ENCODE measurements around the gene SLC9A9.
A peak's percentile ranks its signal among the peaks of the same experiment; 100 is the strongest.

The SLC9A9 gene

DNA sequence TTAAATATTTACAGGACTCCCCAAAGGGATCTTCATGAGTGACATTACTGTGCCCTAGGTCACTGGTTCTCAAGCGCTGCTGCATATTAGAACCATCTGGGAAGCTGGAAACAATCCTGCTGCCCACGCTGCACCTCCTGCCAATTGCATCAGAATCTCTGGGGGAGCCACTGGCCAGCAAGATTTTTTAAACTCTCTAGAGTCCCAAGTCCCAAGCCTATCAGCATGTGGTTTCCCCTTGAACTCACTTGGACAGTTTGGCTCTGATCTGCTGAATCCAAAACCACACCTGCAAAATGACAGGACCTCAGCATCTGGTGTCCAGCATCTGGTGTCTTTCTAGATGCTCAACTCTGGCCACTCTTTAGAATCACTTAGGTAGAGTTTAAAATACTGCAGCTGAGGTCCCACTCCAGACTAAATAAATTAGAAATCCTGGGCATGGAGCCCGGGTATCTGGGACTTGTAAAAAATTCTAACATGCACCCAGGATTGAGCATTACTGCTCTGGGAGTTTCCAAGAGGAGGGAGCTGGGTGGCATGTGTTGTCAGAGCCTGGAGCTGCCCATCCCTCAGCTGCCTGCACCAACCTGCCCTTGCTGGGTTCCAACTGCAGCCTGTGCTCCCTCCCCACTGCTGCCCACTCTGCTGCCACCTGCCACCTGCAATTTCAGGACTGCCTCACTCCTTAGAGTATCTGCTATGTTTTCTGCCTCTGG is 311.3 kb downstream of the SLC9A9 start:
- Histone ChIP-seq H3K4me2 (ENCODE audit: insufficient read depth, low read length) (no peak overlapping the region), H3K79me2 (ENCODE audit: insufficient read depth, low read length) (no peaks in the 10 kb centered on the region), H3K4me1 (ENCODE audit: insufficient read depth, low read length) (peaks cover 24% of the 10 kb centered on the region), H3K4me3 (ENCODE audit: low read depth in 1 of 2, low read length in 2 of 2) (no peak overlapping the region), H3K9me3 (ENCODE audit: insufficient read depth, low read length, severe bottlenecking) (no peaks in the 10 kb centered on the region), H3K27me3 (ENCODE audit: insufficient read depth, low read length, poor library complexity) (no peaks in the 10 kb centered on the region), H4K20me1 (ENCODE audit: insufficient read depth, low read length) (no peaks in the 10 kb centered on the region), H3K9ac (ENCODE audit: low read depth, low read length) (no peak overlapping the region), H2AFZ (ENCODE audit: low read depth, low read length) (peak overlapping the region; percentile 12; the same call in 1 of the 2 replicates), H3K36me3 (ENCODE audit: insufficient read depth, low read length) (no peaks in the 10 kb centered on the region), H3K27ac (ENCODE audit: low read length) (peak overlapping the region; percentile 42; the same call in 1 of the 2 replicates)
- peak; percentile 54 for ATAC-seq (ENCODE audit: insufficient read depth, low read depth)
- TF ChIP-seq, protein P1, sequence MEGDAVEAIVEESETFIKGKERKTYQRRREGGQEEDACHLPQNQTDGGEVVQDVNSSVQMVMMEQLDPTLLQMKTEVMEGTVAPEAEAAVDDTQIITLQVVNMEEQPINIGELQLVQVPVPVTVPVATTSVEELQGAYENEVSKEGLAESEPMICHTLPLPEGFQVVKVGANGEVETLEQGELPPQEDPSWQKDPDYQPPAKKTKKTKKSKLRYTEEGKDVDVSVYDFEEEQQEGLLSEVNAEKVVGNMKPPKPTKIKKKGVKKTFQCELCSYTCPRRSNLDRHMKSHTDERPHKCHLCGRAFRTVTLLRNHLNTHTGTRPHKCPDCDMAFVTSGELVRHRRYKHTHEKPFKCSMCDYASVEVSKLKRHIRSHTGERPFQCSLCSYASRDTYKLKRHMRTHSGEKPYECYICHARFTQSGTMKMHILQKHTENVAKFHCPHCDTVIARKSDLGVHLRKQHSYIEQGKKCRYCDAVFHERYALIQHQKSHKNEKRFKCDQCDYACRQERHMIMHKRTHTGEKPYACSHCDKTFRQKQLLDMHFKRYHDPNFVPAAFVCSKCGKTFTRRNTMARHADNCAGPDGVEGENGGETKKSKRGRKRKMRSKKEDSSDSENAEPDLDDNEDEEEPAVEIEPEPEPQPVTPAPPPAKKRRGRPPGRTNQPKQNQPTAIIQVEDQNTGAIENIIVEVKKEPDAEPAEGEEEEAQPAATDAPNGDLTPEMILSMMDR (IDR thresholded peaks at IDR 0.05; ENCODE audit: borderline replicate concordance, extremely low read depth, low read length, poor library complexity, severe bottlenecking): no peak
- TF ChIP-seq EZH2 (IDR thresholded peaks at IDR 0.05; ENCODE audit: borderline replicate concordance, low read depth, low read length, severe bottlenecking): no peak
- no peak for DNase-seq

GRCh38 chr3:143535994-143536784 is 312.1 kb downstream of the SLC9A9 start:
- no peak overlapping the region for H3K9ac ChIP-seq (ENCODE audit: low read depth, low read length)
- H3K4me3 ChIP-seq (ENCODE audit: low read depth in 1 of 2, low read length in 2 of 2): no peak overlapping the region
- no peaks in the 10 kb centered on the region for H3K36me3 ChIP-seq (ENCODE audit: insufficient read depth, low read length)
- no peaks in the 10 kb centered on the region for H3K9me3 ChIP-seq (ENCODE audit: insufficient read depth, low read length, severe bottlenecking)
- ATAC-seq (ENCODE audit: insufficient read depth, low read depth) (peak; percentile 68), DNase-seq (no peak)
- peaks cover 29% of the 10 kb centered on the region for H3K4me1 ChIP-seq (ENCODE audit: insufficient read depth, low read length)
- no peak overlapping the region for H3K27ac ChIP-seq (ENCODE audit: low read length)
- no peak overlapping the region for H2AFZ ChIP-seq (ENCODE audit: low read depth, low read length)
- no peaks in the 10 kb centered on the region for H3K79me2 ChIP-seq (ENCODE audit: insufficient read depth, low read length)
- TF ChIP-seq, protein P1 (IDR thresholded peaks at IDR 0.05; ENCODE audit: borderline replicate concordance, extremely low read depth, low read length, poor library complexity, severe bottlenecking): no peak
- no peak for TF ChIP-seq EZH2 (IDR thresholded peaks at IDR 0.05; ENCODE audit: borderline replicate concordance, low read depth, low read length, severe bottlenecking)
- H4K20me1 ChIP-seq (ENCODE audit: insufficient read depth, low read length): no peaks in the 10 kb centered on the region
- H3K27me3 ChIP-seq (ENCODE audit: insufficient read depth, low read length, poor library complexity): no peaks in the 10 kb centered on the region
- H3K4me2 ChIP-seq (ENCODE audit: insufficient read depth, low read length): 0 out of 2 replicates have a peak overlapping the region, but pooled peaks have one; percentile 8

DNA sequence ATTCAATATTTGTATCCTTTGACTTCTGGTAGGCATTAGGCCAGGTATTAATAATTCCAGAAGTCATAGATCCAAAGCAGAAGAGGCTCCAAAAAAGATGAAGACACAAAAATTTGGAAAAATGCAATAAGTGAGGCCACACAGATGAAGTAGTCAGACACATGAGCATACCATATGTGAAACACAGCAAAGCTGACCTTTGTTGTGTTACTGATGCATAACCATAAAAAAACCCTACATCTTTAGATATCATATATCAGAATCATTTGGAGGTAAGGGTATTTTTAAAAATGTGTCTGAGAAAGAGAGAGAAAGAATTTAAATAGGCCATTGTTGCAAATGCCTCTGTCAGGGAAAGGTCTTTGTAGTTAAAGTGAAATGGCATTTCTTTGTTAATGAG is 314.9 kb downstream of the SLC9A9 start:
- ATAC-seq (ENCODE audit: insufficient read depth, low read depth) (no peak), DNase-seq (no peak)

More for the DNA sequence above, 314.9 kb downstream of the SLC9A9 start:
- no peak overlapping the region for H3K9ac ChIP-seq (ENCODE audit: low read depth, low read length)
- no peaks in the 10 kb centered on the region for H3K36me3 ChIP-seq (ENCODE audit: insufficient read depth, low read length)
- no peak overlapping the region for H3K4me2 ChIP-seq (ENCODE audit: insufficient read depth, low read length)
- H2AFZ ChIP-seq (ENCODE audit: low read depth, low read length): no peak overlapping the region
- H3K27me3 ChIP-seq (ENCODE audit: insufficient read depth, low read length, poor library complexity): no peaks in the 10 kb centered on the region
- H3K9me3 ChIP-seq (ENCODE audit: insufficient read depth, low read length, severe bottlenecking): no peaks in the 10 kb centered on the region
- H4K20me1 ChIP-seq (ENCODE audit: insufficient read depth, low read length): no peaks in the 10 kb centered on the region
- peaks cover 57% of the 10 kb centered on the region for H3K4me1 ChIP-seq (ENCODE audit: insufficient read depth, low read length)
- no peaks in the 10 kb centered on the region for H3K79me2 ChIP-seq (ENCODE audit: insufficient read depth, low read length)
- TF ChIP-seq, protein P1 (IDR thresholded peaks at IDR 0.05; ENCODE audit: borderline replicate concordance, extremely low read depth, low read length, poor library complexity, severe bottlenecking): no peak
- no peak for TF ChIP-seq EZH2 (IDR thresholded peaks at IDR 0.05; ENCODE audit: borderline replicate concordance, low read depth, low read length, severe bottlenecking)
- no peak overlapping the region for H3K4me3 ChIP-seq (ENCODE audit: low read depth in 1 of 2, low read length in 2 of 2)
- H3K27ac ChIP-seq (ENCODE audit: low read length): no peak overlapping the region

Data from DND-41 (cell line).